ENCODE measurements around the gene HOXC6.

DNA sequence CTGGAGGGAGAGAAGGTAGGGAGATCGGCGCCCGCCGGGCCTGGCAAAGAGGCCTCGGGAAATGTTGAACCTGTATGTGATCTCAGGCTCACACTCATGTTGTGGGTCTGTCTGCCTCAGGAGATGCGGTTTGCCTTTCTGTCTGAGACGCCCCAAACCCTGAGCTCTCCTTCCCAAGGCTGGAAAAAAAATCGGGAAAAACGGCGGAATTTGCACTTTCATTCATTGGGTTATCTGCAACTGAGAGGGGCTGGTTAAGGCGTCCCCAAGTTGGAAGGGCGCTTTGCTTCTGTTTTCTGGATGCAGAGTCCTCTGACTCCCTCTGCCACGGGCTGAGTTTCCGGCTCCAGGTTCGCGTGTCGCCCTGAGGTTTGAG lies 33.2 kb upstream of the HOXC6 start:
- TF ChIP-seq CEBPB (IDR thresholded peaks at IDR 0.05; ENCODE audit: low read depth, low read length), result no peak
- TF ChIP-seq POLR2A (IDR thresholded peaks at IDR 0.05; ENCODE audit: control extremely low read depth in 1 of 2, low read depth in 2 of 2, low read length in 2 of 2), result no peak
- no peak for TF ChIP-seq SIN3A (conservative IDR thresholded peaks at IDR 0.05 in 1 of 2, IDR thresholded peaks at IDR 0.05 in 1 of 2; ENCODE audit: low read depth in 1 of 2, low read length in 2 of 2)
- TF ChIP-seq, protein P1, sequence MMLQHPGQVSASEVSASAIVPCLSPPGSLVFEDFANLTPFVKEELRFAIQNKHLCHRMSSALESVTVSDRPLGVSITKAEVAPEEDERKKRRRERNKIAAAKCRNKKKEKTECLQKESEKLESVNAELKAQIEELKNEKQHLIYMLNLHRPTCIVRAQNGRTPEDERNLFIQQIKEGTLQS (IDR thresholded peaks at IDR 0.05; ENCODE audit: insufficient read depth, low read depth, low read length), result no peak
- TF ChIP-seq, protein P2, sequence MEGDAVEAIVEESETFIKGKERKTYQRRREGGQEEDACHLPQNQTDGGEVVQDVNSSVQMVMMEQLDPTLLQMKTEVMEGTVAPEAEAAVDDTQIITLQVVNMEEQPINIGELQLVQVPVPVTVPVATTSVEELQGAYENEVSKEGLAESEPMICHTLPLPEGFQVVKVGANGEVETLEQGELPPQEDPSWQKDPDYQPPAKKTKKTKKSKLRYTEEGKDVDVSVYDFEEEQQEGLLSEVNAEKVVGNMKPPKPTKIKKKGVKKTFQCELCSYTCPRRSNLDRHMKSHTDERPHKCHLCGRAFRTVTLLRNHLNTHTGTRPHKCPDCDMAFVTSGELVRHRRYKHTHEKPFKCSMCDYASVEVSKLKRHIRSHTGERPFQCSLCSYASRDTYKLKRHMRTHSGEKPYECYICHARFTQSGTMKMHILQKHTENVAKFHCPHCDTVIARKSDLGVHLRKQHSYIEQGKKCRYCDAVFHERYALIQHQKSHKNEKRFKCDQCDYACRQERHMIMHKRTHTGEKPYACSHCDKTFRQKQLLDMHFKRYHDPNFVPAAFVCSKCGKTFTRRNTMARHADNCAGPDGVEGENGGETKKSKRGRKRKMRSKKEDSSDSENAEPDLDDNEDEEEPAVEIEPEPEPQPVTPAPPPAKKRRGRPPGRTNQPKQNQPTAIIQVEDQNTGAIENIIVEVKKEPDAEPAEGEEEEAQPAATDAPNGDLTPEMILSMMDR (IDR thresholded peaks at IDR 0.05; ENCODE audit: control extremely low read depth in 1 of 3, insufficient read depth in 1 of 3, low read depth in 1 of 3, low read length in 3 of 3), result no peak
- TF ChIP-seq EP300 (IDR thresholded peaks at IDR 0.05; ENCODE audit: borderline replicate concordance in 1 of 2, low read depth in 2 of 2, low read length in 2 of 2), result no peak

Data from H1 (cell line).